Stomach (tissue), 9 donors: Measurements from ENCODE around the gene PDZK1IP1. TPM values are rescaled to one million over a fixed set of nuclear protein-coding genes. Genes with fewer than 3 reads are reported as not detected.

Experiments
- DNase-seq, 2 donors: peaks; one replicate each; pipeline versions ENCODE4 v3.0.0 to v3.0.0-alpha.2; 2013 to 2019
- H3K27ac ChIP-seq, 5 donors: fragments of 200-600 bp in 4 of 5; sonication (generic) in 4 of 5; one replicate each; pipeline ENCODE4 v1.5.1; 2013 to 2019; ENCODE audit warnings: mild to moderate bottlenecking in 1 of 5, moderate library complexity in 1 of 5
- H3K27me3 ChIP-seq, 3 donors: fragments of 200-600 bp; sonication (generic); one replicate each; pipeline ENCODE4 v1.5.1; 2017 to 2019; ENCODE audit warnings: mixed run types in 1 of 3
- H3K36me3 ChIP-seq, 4 donors: fragments of 200-600 bp; sonication (generic); 1 replicate in 3 of 4; 2 replicates in 1 of 4; pipeline ENCODE4 v1.5.1; 2016 to 2019
- H3K4me1 ChIP-seq, 4 donors: fragments of 200-600 bp; sonication (generic); one replicate each; pipeline ENCODE4 v1.5.1; 2016 to 2019
- H3K4me3 ChIP-seq, 4 donors: fragments of 200-600 bp; sonication (generic) in 3 of 4; one replicate each; pipeline ENCODE4 v1.5.1; 2016 to 2019; ENCODE audit warnings: mild to moderate bottlenecking in 1 of 4
- H3K9me3 ChIP-seq, 4 donors: fragments of 200-600 bp; sonication (generic); one replicate each; pipeline ENCODE4 v1.5.1; 2016 to 2019
- EP300 ChIP-seq: sonication (generic); formaldehyde crosslinking; IDR thresholded peaks from one replicate; pipeline ENCODE4 v1.6.1; 2017; ENCODE audit warnings: antibody characterized with exemption
- POLR2A ChIP-seq, 4 donors: fragments of 450-650 bp; IDR thresholded peaks; one replicate each; pipeline ENCODE4 v1.6.1; 2016; ENCODE audit warnings: antibody characterized with exemption in 4 of 4, control low read depth in 2 of 4, mild to moderate bottlenecking in 1 of 4, moderate library complexity in 1 of 4
- WGBS, 5 donors: extraction: QIAGEN DNeasy Blood & Tissue Kit in 3 of 5; methylation state at CpG; one replicate each; pipeline versions ENCODE4 v1.1.5 to v1.1.7; 2013 to 2018; 5-methylcytosine and 5-hydroxymethylcytosine counted together
- intact Hi-C: fragments of 100-400 bp; cut with DNase I; formaldehyde crosslinking; loops from one replicate; pipeline ENCODE4 v1.15.1; 2023; ENCODE audit warnings: low total_unique reads
- polyA plus RNA-seq, 3 donors: library from polyadenylated mRNA; stranded (reverse); fragments of 200-250 nt; gene quantifications; one replicate each; pipeline ENCODE4 v1.2.3, GENCODE V29; 2013
- total RNA-seq, 5 donors: library from RNA; depleted of rRNA; stranded (reverse); fragments of >200 nt; gene quantifications; one replicate each; pipeline versions ENCODE4 v1.1.0 to v1.2.3, GENCODE V29; 2014 to 2016
- donor health status: healthy with polysubstance abuse.
- donor health status: Bipolar disorder and iron deficiency.
- donor health status: healthy.

PDZK1IP1 gene
- total and polyA plus RNA-seq, 8 donors, result 0.87 to 292 (median 130) TPM; not detected in 1

DNA sequence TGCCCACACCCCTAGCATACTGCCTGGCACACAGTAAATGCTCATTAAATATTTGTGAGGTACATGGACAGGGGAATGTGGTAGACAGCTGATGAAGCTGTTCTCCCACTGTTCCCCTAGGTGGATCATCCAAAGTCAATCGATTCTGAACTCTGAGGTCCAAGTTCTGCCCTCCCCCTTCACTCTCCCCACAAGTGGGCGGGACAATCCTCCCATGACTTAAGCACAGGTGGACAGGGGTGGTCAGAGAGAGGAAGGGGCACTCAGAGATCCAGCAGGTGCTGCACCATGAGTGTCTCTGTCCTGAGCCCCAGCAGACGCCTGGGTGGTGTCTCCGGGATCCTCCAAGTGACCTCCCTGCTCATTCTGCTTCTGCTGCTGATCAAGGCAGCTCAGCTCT is 52.6 kb downstream of the PDZK1IP1 start, which contains the start of gene CYP4A22:
Gene CYP4A22 (plus strand): TSS at position 244 of the 400 bp plus-strand sequence. CDS start 45 bp downstream, at position 289.
- WGBS, 5 donors, result 79 to 89% (median 80%) methylated on average over 4 of the region's 4 CpGs
- Histone ChIP-seq H3K27ac (no peak within 1 kb of the TSS), H3K9me3 (peaks cover 0 to 6% (median 0%) of the 10 kb centered on the region in 4 donors), H3K27me3 (peaks cover 0 to 13% (median 0%) of the 10 kb centered on the region in 3 donors), H3K36me3 (no peaks in the 10 kb centered on the region), H3K4me3 (no peak within 1 kb of the TSS), H3K4me1 (no peaks in the 10 kb centered on the region)
- intact Hi-C loops, result no loop called here
- no peak for TF ChIP-seq EP300
- no peak for TF ChIP-seq POLR2A (IDR thresholded peaks at IDR 0.05)
- no peak for DNase-seq

Other genes with a start within 250 kb of the PDZK1IP1 start
- gene CYP4A11, start 248.6 kb downstream of the PDZK1IP1 start, total RNA-seq, result 1 to 10 TPM in 1 of 5 donors, under 1 TPM in 1, not detected in 3; 0.92 to 2.2 TPM
- under 1 TPM in 1 of 3 donors, not detected in 2; 0.68 TPM for gene CYP4A11, start 248.6 kb downstream of the PDZK1IP1 start, polyA plus RNA-seq
- 10 to 100 TPM in 3 of 5 donors, under 1 TPM in 2; 0.29 to 16.5 (median 10.6) TPM for gene CYP4X1, start 166.4 kb downstream of the PDZK1IP1 start, total RNA-seq
- gene CYP4X1, start 166.4 kb downstream of the PDZK1IP1 start, polyA plus RNA-seq, result 10 to 100 TPM; 10.9 to 28.3 (median 12.8) TPM
- gene CYP4Z1, start 122.8 kb downstream of the PDZK1IP1 start, total RNA-seq, result 1 to 10 TPM in 2 of 5 donors, not detected in 3; 5.5 to 8.9 TPM
- under 1 TPM in 1 of 3 donors, not detected in 2; 0.80 TPM for gene CYP4Z1, start 122.8 kb downstream of the PDZK1IP1 start, polyA plus RNA-seq
- not detected for gene CYP4A22, start 52.6 kb downstream of the PDZK1IP1 start, total RNA-seq
- gene CYP4A22, start 52.6 kb downstream of the PDZK1IP1 start, polyA plus RNA-seq, result not detected
- gene TAL1, start 42.2 kb upstream of the PDZK1IP1 start, total RNA-seq, result 1 to 10 TPM in 3 of 5 donors, under 1 TPM in 1, not detected in 1; under 0.01 to 4.5 (median 3.5) TPM
- 1 to 10 TPM in 2 of 3 donors, under 1 TPM in 1; 0.98 to 1.5 (median 1.2) TPM for gene TAL1, start 42.2 kb upstream of the PDZK1IP1 start, polyA plus RNA-seq
- 10 to 100 TPM in 2 of 5 donors, 1 to 10 TPM in 2, under 1 TPM in 1; 0.87 to 44.9 (median 7.2) TPM for gene STIL, start 124.1 kb upstream of the PDZK1IP1 start, total RNA-seq
- 1 to 10 TPM in 1 of 3 donors, under 1 TPM in 2; 0.61 to 1.4 (median 1.00) TPM for gene STIL, start 124.1 kb upstream of the PDZK1IP1 start, polyA plus RNA-seq
- 100 to 1,000 TPM in 1 of 5 donors, 10 to 100 TPM in 4; 25.7 to 174 (median 99.0) TPM for gene CMPK1, start 143.8 kb upstream of the PDZK1IP1 start, total RNA-seq
- 100 to 1,000 TPM in 1 of 3 donors, 10 to 100 TPM in 2; 71.6 to 141 (median 97.1) TPM for gene CMPK1, start 143.8 kb upstream of the PDZK1IP1 start, polyA plus RNA-seq
- not detected for gene FOXE3, start 226.2 kb upstream of the PDZK1IP1 start, total RNA-seq
- not detected for gene FOXE3, start 226.2 kb upstream of the PDZK1IP1 start, polyA plus RNA-seq
- gene FOXD2, start 248.0 kb upstream of the PDZK1IP1 start, total RNA-seq, result 10 to 100 TPM in 1 of 5 donors, under 1 TPM in 1, not detected in 3; under 0.01 to 47.5 TPM
- under 1 TPM in 2 of 3 donors, not detected in 1; 0.12 to 0.13 TPM for gene FOXD2, start 248.0 kb upstream of the PDZK1IP1 start, polyA plus RNA-seq